Neuron (in vitro differentiated cells): ENCODE measurements around the gene LRIG1.

Experiments
- H2AFZ ChIP-seq: one replicate; pipeline ENCODE4 v1.6.1; 2013; ENCODE audit warnings: low read depth, mild to moderate bottlenecking, inconsistent platforms, low read length, moderate library complexity
- H3K27me3 ChIP-seq: one replicate; pipeline ENCODE4 v1.6.1; 2013; ENCODE audit warnings: low read length; ENCODE audit not compliant: insufficient read depth
- H3K36me3 ChIP-seq: one replicate; pipeline ENCODE4 v1.6.1; 2013; ENCODE audit warnings: low read length; ENCODE audit not compliant: insufficient read depth
- H3K4me1 ChIP-seq: one replicate; pipeline ENCODE4 v1.6.1; 2013; ENCODE audit warnings: low read length; ENCODE audit not compliant: insufficient read depth
- H3K4me3 ChIP-seq: 2 replicates; pipeline ENCODE4 v1.5.1; 2013; ENCODE audit warnings: mild to moderate bottlenecking, low read length, moderate library complexity
- H3K9me3 ChIP-seq: one replicate; pipeline ENCODE4 v1.6.1; 2013; ENCODE audit warnings: low read length

The LRIG1 gene

DNA sequence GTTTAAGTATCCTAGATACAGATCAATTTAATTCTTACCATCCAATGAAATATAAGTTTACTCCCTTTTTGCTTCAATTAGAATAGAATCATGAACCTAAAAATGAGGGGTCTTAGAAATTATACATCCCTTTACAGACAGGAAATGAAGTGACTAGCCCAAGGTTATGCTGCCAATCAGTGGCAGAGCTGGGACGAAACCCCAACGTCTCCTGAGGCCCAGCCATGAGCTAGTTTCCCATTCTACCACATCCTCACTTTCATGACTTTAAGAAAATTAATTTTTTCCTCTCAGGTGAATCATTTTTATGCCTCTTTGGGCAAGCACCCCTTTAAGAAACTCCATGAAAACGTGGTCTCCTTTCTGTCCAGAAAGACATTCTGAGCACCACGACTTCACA is 11.2 kb downstream of the LRIG1 start:
- Histone ChIP-seq H3K27me3 (no peaks in the 10 kb centered on the region), H3K36me3 (no peaks in the 10 kb centered on the region), H3K4me3 (no peak overlapping the region), H3K9me3 (no peaks in the 10 kb centered on the region), H3K4me1 (peaks cover 52% of the 10 kb centered on the region), H2AFZ (no peak overlapping the region)

GRCh38 chr3:66489115-66489514 is 11.7 kb downstream of the LRIG1 start:
- no peaks in the 10 kb centered on the region for H3K36me3 ChIP-seq
- H3K4me3 ChIP-seq = no peak overlapping the region
- H3K9me3 ChIP-seq = no peaks in the 10 kb centered on the region
- H2AFZ ChIP-seq = no peak overlapping the region
- H3K27me3 ChIP-seq = no peaks in the 10 kb centered on the region
- peaks cover 52% of the 10 kb centered on the region for H3K4me1 ChIP-seq

DNA sequence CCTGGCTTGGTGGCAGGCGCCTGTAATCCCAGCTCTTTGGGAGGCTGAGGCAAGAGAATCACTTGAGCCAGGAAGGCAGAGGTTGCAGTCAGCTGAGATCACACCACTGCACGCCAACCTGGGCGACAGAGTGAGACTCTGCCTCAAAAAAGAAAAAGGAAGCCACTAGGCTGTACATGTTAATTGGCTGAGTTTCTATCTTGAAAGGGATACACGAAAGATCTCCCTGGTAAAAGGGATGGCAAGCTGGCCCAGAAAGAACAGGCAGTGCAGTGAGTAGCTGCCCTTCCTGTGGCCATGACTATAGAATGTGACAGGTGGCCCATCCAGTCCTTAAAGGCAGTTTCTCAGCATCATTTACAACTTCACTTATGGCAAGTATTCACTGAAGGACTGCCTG is 12.3 kb downstream of the LRIG1 start:
- no peak overlapping the region for H3K4me3 ChIP-seq
- no peak overlapping the region for H2AFZ ChIP-seq
- H3K36me3 ChIP-seq = no peaks in the 10 kb centered on the region
- no peaks in the 10 kb centered on the region for H3K9me3 ChIP-seq
- H3K27me3 ChIP-seq = no peaks in the 10 kb centered on the region
- H3K4me1 ChIP-seq = peaks cover 53% of the 10 kb centered on the region

DNA sequence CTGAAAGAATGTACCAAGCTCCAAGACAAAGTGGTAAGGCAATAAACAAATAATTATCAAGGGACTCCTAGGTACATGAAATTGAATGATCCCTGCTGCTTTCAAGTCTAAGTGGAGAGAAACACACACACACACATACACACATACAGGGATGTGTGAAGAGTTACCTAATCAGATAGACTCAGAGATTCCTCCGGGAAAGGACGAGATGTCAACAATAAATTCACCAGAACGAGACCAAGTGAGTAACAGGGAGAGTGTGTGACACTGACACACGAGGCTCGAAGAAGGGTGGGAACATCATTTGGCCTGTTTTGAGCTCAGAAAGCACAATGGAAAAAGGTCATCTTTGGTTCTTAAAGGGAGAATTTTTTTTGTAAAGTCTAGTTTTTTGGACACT is 13.4 kb downstream of the LRIG1 start:
- H3K4me3 ChIP-seq = no peak overlapping the region
- H2AFZ ChIP-seq = no peak overlapping the region
- peaks cover 50% of the 10 kb centered on the region for H3K4me1 ChIP-seq
- no peaks in the 10 kb centered on the region for H3K9me3 ChIP-seq
- H3K27me3 ChIP-seq = no peaks in the 10 kb centered on the region
- H3K36me3 ChIP-seq = no peaks in the 10 kb centered on the region

DNA sequence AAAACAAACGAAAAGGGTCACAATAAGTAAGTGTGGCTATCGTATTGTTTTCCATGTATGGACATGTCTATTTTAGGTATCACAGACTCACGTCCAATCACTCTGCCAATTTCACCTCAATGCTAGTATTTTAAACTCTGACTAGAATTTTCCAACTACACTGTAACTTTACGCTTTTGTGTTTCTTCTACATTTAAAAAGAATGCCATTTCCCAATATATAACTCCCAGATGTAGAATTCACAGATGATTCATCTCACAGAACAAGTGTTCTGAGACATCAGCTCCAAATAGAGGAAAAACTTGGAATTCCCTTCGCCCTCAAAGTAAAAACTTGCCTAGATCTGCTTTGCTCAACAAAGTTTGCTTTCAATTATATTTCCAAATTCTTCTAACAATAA is 14.2 kb downstream of the LRIG1 start:
- no peak overlapping the region for H3K4me3 ChIP-seq
- no peak overlapping the region for H2AFZ ChIP-seq
- H3K9me3 ChIP-seq = no peaks in the 10 kb centered on the region
- peaks cover 42% of the 10 kb centered on the region for H3K4me1 ChIP-seq
- H3K36me3 ChIP-seq = no peaks in the 10 kb centered on the region
- H3K27me3 ChIP-seq = no peaks in the 10 kb centered on the region

GRCh38 chr3:66486202-66486601 is 14.6 kb downstream of the LRIG1 start:
- Histone ChIP-seq H3K9me3 (no peaks in the 10 kb centered on the region), H3K4me1 (peaks cover 38% of the 10 kb centered on the region), H3K4me3 (no peak overlapping the region), H3K27me3 (no peaks in the 10 kb centered on the region), H3K36me3 (no peaks in the 10 kb centered on the region), H2AFZ (no peak overlapping the region)

DNA sequence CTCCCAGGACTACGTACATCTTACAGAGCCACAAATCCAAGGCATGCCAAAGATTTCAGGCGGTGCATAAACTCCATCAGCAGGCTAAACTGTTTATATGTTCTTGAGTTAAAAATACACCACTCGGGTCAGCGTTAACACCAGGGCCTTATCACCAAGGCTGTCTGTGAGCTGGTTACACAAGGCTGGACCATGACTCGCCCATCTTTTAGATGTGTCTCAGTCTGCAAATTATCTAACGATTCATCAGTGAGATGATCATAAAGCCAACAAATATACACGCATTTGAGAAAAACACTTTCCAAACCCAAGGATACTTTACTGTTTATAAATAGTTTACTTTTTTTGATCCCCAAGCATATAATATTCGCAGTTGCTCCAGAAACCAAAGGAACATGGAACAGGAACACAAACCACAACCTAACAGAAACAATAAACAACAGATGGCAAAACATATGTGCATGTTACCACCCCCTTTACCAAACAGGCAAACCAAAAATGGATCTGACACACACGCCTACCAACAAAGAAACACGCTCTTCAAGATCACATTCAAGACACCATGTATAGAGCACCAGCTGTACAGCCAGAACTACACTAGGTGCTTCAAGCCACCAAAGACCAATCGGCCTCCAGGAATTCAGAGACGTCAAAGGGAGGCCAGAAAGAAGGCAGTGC is 15.4 kb downstream of the LRIG1 start:
- Histone ChIP-seq H2AFZ (no peak overlapping the region), H3K4me1 (peaks cover 30% of the 10 kb centered on the region), H3K36me3 (no peaks in the 10 kb centered on the region), H3K9me3 (no peaks in the 10 kb centered on the region), H3K4me3 (no peak overlapping the region), H3K27me3 (no peaks in the 10 kb centered on the region)

DNA sequence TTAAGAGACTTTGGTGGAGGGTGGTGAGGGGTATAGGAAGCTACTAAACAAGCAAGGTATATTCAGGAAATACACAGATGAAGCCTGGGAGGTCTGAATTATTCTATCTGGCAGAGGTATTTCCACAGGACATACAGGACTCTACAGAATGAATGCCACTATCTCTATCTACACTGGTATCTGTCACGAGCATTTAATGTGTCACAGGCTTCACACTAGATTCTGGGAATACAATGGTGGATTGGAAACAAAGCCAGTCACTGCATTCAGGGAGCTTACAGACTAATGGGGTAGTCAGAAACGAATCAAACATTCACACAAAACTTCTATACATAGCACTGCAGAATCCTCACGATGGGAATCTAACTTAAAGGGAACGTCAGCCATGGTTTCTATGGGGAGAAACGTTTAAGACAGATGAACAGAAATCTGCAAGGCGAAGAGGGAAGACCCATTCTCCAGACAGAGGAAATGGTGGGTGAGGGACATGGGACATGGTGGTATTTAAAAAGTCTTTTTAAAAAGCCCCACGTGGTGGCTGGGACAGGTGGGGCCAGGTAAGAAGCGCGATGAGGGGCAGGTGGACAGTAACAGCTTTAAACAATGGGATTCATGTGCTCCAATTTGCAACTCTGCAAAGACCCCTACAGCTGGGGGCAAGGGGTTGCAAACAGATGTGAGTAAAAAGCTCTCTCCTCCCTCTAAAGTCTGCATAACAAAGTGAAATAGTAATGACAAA is 16.5 kb downstream of the LRIG1 start:
- no peak overlapping the region for H3K4me3 ChIP-seq
- no peak overlapping the region for H2AFZ ChIP-seq
- no peaks in the 10 kb centered on the region for H3K27me3 ChIP-seq
- H3K9me3 ChIP-seq = peaks cover 4% of the 10 kb centered on the region
- H3K4me1 ChIP-seq = peaks cover 25% of the 10 kb centered on the region
- H3K36me3 ChIP-seq = no peaks in the 10 kb centered on the region

DNA sequence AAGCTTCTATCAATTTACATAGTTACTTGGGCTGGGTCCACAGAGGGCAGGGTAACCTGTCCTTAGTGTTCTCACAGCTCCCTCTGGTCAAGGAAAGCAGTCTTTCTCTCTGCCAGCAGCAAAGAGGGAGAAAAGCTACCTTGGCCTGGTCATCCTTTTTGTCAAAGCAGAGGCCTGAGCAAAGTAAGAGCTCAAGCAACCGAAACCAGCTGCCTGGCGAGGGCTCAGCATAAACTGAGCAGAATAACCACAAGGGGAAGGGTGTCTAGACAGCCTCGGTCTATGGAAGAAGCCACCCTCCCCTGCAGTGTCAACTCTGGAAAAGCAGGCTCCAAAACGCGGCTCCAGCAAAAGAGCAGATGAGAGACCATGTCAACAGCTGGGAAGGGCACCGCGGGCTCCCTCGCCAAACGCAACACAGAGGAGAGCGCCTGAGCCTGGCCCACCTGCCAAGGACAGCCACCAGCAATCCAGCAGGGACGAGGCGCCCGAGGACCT is 17.4 kb downstream of the LRIG1 start:
- H3K36me3 ChIP-seq = no peaks in the 10 kb centered on the region
- no peak overlapping the region for H3K4me3 ChIP-seq
- no peak overlapping the region for H2AFZ ChIP-seq
- H3K4me1 ChIP-seq = peaks cover 25% of the 10 kb centered on the region
- H3K9me3 ChIP-seq = peaks cover 4% of the 10 kb centered on the region
- H3K27me3 ChIP-seq = no peaks in the 10 kb centered on the region

DNA sequence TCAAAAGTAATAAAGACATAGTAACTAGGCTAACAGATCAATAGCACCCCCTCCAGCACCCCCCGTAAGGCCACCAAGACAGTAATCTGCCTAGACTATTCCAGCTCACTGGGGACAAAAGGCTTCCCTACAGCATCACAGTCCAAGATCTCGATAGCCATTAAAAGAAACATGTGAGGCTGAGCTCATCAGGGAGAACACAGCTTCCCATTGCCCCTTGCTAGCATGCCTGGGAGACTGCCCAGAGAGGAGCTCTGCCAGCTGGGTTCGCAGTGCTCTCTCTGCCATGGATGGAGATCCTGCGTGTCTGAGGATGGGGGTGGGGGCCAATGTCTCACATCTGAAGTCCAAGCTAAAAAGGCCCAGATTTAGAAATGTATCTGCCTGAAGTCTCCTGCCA is 17.8 kb downstream of the LRIG1 start:
- no peak overlapping the region for H3K4me3 ChIP-seq
- no peak overlapping the region for H2AFZ ChIP-seq
- peaks cover 25% of the 10 kb centered on the region for H3K4me1 ChIP-seq
- no peaks in the 10 kb centered on the region for H3K27me3 ChIP-seq
- H3K36me3 ChIP-seq = no peaks in the 10 kb centered on the region
- H3K9me3 ChIP-seq = peaks cover 4% of the 10 kb centered on the region

DNA sequence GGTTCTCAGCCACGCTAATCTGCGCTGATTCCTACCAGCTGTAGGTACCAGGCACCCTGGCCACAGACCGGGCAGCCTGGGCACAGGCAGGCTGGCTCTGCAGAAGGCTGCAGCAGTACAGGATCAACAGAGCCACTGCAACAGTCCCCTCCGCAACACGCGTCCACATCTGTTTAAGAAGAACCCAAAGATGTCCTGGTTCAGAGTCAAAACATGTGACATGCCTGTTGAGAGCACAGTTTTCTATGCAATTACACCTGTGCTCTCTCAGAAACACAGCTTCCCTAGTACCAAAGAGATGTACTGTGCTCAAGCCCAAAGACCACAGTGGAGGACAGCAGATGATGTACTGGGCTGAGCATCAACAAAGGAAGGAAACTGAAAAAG is 18.8 kb downstream of the LRIG1 start:
- Histone ChIP-seq H3K4me3 (no peak overlapping the region), H3K27me3 (no peaks in the 10 kb centered on the region), H3K4me1 (peaks cover 20% of the 10 kb centered on the region), H2AFZ (no peak overlapping the region), H3K36me3 (no peaks in the 10 kb centered on the region), H3K9me3 (peaks cover 4% of the 10 kb centered on the region)

GRCh38 chr3:66481071-66482017 is 19.5 kb downstream of the LRIG1 start:
- H3K27me3 ChIP-seq = no peaks in the 10 kb centered on the region
- no peaks in the 10 kb centered on the region for H3K36me3 ChIP-seq
- H3K9me3 ChIP-seq = peaks cover 4% of the 10 kb centered on the region
- H3K4me3 ChIP-seq = no peak overlapping the region
- H3K4me1 ChIP-seq = peaks cover 22% of the 10 kb centered on the region
- H2AFZ ChIP-seq = no peak overlapping the region

DNA sequence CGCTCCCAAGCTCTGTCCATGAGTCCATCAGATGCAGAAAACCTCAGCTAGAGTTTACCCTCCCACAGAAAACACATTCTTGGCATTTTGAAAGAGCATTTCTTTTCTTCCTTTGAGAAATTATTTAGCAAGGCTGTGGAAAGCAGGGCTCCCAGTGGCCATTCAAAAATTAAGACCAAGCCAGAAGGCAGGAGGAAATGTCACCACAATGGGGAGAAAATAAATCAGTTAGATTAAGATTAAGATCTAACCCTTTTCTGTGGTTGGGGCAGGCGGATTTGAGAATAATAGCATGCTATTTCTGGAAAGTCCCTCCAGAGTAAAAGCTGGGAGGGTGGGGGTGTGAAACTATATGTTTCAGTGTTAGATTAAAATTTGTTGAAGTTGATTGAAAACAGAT is 20.2 kb downstream of the LRIG1 start:
- Histone ChIP-seq H2AFZ (no peak overlapping the region), H3K36me3 (no peaks in the 10 kb centered on the region), H3K4me1 (peaks cover 22% of the 10 kb centered on the region), H3K9me3 (peaks cover 4% of the 10 kb centered on the region), H3K27me3 (no peaks in the 10 kb centered on the region), H3K4me3 (no peak overlapping the region)
